Measurements from ENCODE around the gene USP3. TPM values are rescaled to one million over a fixed set of nuclear protein-coding genes. Genes with fewer than 3 reads are reported as not detected.

USP3 gene
- total and polyA plus RNA-seq, 7 donors = 20.4 to 66.5 (median 46.4) TPM

DNA sequence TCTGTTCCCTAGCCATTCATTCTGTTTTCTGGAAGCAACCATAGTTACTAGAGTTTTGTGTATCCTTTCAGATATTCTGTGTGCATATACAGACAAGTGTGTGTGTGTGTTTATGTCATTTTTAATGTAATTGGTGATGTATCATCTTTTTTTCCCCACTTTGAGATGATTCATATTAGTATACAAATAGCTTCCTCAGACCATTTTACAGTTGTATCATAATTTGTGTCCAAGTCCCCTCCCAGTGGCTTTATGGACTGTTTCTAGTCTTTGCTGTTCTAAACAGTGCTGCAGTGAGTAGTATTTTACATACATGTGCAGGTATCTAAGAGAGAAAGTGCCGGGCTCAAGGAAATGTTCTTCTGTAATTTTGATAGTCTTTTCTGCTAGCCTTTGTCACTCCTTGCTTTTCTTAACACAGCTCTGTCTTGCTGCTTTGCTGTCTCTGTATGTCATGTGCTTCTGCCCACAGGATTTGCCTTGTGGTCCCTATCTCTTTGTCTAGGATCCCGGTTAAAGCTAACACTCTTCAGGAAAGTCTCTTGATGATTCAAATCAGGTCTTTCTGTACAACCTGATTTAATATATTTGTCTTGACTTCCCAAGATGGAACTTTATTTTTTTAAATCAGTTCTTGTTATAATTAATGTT is 61.3 kb downstream of the USP3 start:
- Histone ChIP-seq H3K4me3 (no peak overlapping the region), H3K27ac (no peak overlapping the region), H3K4me1 (no peaks in the 10 kb centered on the region), H3K27me3 (no peaks in the 10 kb centered on the region), H3K9me3 (no peaks in the 10 kb centered on the region), H3K36me3 (peaks cover 0 to 81% (median 18%) of the 10 kb centered on the region in 4 donors)
- DNase-seq = no peak
- intact Hi-C loops (cut with DNase I) = no loop called here
- 76 to 78% methylated on average over 2 of the region's 2 CpGs for WGBS, 2 donors
- TF ChIP-seq, protein P1, sequence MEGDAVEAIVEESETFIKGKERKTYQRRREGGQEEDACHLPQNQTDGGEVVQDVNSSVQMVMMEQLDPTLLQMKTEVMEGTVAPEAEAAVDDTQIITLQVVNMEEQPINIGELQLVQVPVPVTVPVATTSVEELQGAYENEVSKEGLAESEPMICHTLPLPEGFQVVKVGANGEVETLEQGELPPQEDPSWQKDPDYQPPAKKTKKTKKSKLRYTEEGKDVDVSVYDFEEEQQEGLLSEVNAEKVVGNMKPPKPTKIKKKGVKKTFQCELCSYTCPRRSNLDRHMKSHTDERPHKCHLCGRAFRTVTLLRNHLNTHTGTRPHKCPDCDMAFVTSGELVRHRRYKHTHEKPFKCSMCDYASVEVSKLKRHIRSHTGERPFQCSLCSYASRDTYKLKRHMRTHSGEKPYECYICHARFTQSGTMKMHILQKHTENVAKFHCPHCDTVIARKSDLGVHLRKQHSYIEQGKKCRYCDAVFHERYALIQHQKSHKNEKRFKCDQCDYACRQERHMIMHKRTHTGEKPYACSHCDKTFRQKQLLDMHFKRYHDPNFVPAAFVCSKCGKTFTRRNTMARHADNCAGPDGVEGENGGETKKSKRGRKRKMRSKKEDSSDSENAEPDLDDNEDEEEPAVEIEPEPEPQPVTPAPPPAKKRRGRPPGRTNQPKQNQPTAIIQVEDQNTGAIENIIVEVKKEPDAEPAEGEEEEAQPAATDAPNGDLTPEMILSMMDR (IDR thresholded peaks at IDR 0.05) = no peak
- TF ChIP-seq POLR2AphosphoS5 (IDR thresholded peaks at IDR 0.05) (no peak), POLR2A (IDR thresholded peaks at IDR 0.05) (no peak), EP300 (IDR thresholded peaks at IDR 0.05) (no peak)

DNA sequence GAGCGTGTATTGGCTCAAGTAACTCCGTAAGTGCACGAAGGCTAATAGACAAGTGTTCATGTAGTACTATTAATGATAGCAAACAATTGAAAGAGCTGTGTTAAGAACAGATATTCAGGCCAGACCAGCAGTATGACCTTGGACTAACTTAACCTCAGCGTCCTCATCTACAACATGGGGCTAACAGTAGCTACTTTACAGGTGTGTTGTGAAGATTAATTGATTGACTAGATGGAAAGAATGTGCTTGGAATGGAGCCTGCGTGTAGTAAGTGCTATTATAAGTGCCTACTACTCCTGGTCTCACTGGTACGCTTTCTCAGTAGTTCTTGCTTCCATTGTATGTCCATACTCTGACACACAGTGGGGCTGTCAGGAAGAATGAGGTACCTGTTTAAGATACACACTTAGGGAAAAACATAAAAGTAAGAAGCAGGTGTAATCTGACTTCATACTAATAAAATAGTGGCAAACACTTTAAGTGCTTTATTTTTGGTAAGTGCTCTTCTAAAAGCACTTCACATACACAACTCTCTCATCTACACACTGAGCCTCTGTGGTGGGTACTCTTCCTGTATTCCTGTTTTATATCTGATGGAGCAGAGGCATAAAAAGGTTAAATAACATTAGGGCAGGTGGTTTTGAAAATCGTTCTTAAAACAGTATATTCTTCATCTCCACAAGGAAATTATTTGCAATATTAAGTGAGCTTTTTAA is 68.5 kb downstream of the USP3 start:
- intact Hi-C loops (cut with DNase I) = no loop called here
- Histone ChIP-seq H3K36me3 (peaks cover 0 to 68% (median 7%) of the 10 kb centered on the region in 4 donors), H3K27me3 (no peaks in the 10 kb centered on the region), H3K4me1 (peaks cover 0 to 9% (median 0%) of the 10 kb centered on the region in 4 donors), H3K27ac (no peak overlapping the region), H3K4me3 (no peak overlapping the region), H3K9me3 (no peaks in the 10 kb centered on the region)
- TF ChIP-seq POLR2AphosphoS5 (IDR thresholded peaks at IDR 0.05) (no peak), EP300 (IDR thresholded peaks at IDR 0.05) (no peak), POLR2A (IDR thresholded peaks at IDR 0.05) (no peak)
- TF ChIP-seq, protein P1 (IDR thresholded peaks at IDR 0.05) = no peak
- WGBS, 2 donors = 87 to 92% methylated on average over 7 of the region's 7 CpGs
- DNase-seq = no peak

DNA sequence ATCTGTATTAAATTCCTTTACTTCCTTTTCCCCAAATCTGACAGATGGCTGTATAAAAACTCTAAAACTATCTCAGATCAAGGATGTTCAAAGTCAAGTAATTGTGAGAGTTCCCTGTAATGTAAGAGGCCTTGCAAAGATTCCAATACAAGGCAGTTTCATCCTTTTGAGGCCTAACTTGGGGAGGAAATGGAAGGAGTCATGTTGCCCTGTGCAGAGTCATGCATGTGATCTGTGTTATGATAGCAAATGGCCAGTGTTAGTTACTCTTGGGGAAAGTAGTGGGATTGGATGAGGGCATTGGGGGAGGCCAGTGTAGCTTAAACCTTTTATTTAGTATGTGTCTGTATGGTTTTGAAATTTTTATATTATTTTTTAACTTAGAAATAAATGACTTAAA is 69.1 kb downstream of the USP3 start:
- intact Hi-C loops (cut with DNase I) = no loop called here

GRCh38 chr15:63575312-63575711 is 70.9 kb downstream of the USP3 start:
- H3K27me3 ChIP-seq = no peaks in the 10 kb centered on the region
- no peak overlapping the region for H3K27ac ChIP-seq
- WGBS, 2 donors = 52 to 70% methylated on average over 1 of the region's 1 CpG
- H3K4me3 ChIP-seq = no peak overlapping the region
- TF ChIP-seq, protein P1 (IDR thresholded peaks at IDR 0.05) = no peak
- TF ChIP-seq POLR2A (IDR thresholded peaks at IDR 0.05) = no peak
- TF ChIP-seq POLR2AphosphoS5 (IDR thresholded peaks at IDR 0.05) = no peak
- TF ChIP-seq EP300 (IDR thresholded peaks at IDR 0.05) = no peak
- intact Hi-C loops (cut with DNase I) = no loop called here
- no peaks in the 10 kb centered on the region for H3K9me3 ChIP-seq
- H3K36me3 ChIP-seq = peaks cover 0 to 56% (median 4%) of the 10 kb centered on the region in 4 donors
- H3K4me1 ChIP-seq = peaks cover 0 to 17% (median 3%) of the 10 kb centered on the region in 4 donors
- no peak for DNase-seq

More for the DNA sequence above, 69.1 kb downstream of the USP3 start:
- Histone ChIP-seq H3K9me3 (no peaks in the 10 kb centered on the region), H3K27ac (no peak overlapping the region), H3K36me3 (peaks cover 0 to 63% (median 7%) of the 10 kb centered on the region in 4 donors), H3K4me1 (peaks cover 0 to 10% (median under 1%) of the 10 kb centered on the region in 4 donors), H3K4me3 (no peak overlapping the region), H3K27me3 (no peaks in the 10 kb centered on the region)
- TF ChIP-seq EP300 (IDR thresholded peaks at IDR 0.05) (no peak), POLR2A (IDR thresholded peaks at IDR 0.05) (no peak), POLR2AphosphoS5 (IDR thresholded peaks at IDR 0.05) (no peak)
- TF ChIP-seq, protein P1 (IDR thresholded peaks at IDR 0.05) = no peak
- no peak for DNase-seq
